GM12873 (cell line): Measurements from ENCODE around the gene GLI1.

ENCODE experiments used
- TF ChIP-seq, protein P1 (sequence below): IDR thresholded peaks from 2 replicates; pipeline ENCODE4 v1.5.1; 2012; ENCODE audit warnings: low read depth, mild to moderate bottlenecking, moderate library complexity, low read length, control low read depth; ENCODE audit not compliant: insufficient read depth; ENCODE audit errors: missing control alignments

GLI1 gene

DNA sequence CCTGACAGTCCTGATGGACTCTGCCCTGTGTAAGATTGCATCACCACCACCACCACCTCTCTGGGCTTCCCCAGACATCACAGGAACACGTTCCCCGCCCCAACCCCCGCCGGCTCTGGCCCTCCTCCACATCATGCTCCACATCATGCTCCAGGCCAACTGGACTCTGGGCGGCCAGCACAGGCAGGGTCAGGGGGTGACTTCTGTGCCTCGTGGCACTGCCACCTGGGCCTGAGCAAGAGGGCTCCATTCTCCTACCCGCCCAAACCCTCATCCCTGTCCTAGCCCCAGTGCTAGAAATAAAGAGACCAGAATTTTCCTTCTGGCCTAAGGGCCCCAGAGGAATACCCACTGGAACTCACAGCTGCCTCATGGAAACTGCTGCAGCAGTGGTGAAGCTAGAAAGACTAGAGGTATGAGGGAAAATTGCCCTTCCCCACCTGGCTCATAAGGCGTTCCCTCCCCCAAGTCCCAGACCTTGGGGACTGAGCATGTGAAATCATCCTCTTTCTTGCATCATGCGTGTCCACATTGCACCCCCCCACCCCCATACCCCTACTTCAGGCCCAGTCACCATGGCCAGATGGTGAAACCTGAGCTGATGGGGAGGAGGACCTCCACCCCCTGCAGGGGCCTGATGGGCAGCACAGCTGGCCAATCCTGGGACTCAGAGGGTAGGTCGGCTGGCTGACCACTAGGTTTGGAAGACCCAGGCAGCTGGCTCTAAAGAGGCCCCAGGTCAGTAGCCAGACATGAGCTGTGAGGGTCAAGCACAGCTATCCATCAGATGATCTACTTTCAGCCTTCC, 4.8 kb upstream of the GLI1 start, which contains the start of gene INHBE:
INHBE (plus strand) TSS at position 742 of the 808 bp plus-strand sequence. CDS start 230 bp downstream, outside the sequence.
- TF ChIP-seq, protein P1, sequence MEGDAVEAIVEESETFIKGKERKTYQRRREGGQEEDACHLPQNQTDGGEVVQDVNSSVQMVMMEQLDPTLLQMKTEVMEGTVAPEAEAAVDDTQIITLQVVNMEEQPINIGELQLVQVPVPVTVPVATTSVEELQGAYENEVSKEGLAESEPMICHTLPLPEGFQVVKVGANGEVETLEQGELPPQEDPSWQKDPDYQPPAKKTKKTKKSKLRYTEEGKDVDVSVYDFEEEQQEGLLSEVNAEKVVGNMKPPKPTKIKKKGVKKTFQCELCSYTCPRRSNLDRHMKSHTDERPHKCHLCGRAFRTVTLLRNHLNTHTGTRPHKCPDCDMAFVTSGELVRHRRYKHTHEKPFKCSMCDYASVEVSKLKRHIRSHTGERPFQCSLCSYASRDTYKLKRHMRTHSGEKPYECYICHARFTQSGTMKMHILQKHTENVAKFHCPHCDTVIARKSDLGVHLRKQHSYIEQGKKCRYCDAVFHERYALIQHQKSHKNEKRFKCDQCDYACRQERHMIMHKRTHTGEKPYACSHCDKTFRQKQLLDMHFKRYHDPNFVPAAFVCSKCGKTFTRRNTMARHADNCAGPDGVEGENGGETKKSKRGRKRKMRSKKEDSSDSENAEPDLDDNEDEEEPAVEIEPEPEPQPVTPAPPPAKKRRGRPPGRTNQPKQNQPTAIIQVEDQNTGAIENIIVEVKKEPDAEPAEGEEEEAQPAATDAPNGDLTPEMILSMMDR = no peak

DNA sequence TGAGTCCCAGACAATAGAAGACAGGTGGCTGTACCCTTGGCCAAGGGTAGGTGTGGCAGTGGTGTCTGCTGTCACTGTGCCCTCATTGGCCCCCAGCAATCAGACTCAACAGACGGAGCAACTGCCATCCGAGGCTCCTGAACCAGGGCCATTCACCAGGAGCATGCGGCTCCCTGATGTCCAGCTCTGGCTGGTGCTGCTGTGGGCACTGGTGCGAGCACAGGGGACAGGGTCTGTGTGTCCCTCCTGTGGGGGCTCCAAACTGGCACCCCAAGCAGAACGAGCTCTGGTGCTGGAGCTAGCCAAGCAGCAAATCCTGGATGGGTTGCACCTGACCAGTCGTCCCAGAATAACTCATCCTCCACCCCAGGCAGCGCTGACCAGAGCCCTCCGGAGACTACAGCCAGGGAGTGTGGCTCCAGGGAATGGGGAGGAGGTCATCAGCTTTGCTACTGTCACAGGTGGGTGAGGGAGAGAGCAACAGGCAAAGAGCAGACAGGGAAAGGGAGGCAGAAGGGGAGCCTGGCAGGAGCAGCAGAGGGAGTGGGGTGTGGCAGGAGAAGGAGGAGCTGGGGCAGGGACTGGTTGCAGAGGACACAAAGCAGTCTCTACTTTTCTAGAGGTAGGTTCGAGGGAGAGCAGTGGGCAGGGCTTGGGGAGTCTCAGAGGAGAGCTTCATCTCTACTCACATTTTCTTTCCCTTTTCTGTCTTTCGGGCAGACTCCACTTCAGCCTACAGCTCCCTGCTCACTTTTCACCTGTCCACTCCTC, 4.0 kb upstream of the GLI1 start:
- TF ChIP-seq, protein P1 = no peak

DNA sequence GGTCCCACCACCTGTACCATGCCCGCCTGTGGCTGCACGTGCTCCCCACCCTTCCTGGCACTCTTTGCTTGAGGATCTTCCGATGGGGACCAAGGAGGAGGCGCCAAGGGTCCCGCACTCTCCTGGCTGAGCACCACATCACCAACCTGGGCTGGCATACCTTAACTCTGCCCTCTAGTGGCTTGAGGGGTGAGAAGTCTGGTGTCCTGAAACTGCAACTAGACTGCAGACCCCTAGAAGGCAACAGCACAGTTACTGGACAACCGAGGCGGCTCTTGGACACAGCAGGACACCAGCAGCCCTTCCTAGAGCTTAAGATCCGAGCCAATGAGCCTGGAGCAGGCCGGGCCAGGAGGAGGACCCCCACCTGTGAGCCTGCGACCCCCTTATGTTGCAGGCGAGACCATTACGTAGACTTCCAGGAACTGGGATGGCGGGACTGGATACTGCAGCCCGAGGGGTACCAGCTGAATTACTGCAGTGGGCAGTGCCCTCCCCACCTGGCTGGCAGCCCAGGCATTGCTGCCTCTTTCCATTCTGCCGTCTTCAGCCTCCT, 3.4 kb upstream of the GLI1 start:
- TF ChIP-seq, protein P1 = peak; percentile 89

DNA sequence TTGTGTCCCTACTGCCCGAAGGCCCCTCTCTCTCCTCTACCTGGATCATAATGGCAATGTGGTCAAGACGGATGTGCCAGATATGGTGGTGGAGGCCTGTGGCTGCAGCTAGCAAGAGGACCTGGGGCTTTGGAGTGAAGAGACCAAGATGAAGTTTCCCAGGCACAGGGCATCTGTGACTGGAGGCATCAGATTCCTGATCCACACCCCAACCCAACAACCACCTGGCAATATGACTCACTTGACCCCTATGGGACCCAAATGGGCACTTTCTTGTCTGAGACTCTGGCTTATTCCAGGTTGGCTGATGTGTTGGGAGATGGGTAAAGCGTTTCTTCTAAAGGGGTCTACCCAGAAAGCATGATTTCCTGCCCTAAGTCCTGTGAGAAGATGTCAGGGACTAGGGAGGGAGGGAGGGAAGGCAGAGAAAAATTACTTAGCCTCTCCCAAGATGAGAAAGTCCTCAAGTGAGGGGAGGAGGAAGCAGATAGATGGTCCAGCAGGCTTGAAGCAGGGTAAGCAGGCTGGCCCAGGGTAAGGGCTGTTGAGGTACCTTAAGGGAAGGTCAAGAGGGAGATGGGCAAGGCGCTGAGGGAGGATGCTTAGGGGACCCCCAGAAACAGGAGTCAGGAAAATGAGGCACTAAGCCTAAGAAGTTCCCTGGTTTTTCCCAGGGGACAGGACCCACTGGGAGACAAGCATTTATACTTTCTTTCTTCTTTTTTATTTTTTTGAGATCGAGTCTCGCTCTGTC, 2.7 kb upstream of the GLI1 start:
- TF ChIP-seq, protein P1 = no peak

DNA sequence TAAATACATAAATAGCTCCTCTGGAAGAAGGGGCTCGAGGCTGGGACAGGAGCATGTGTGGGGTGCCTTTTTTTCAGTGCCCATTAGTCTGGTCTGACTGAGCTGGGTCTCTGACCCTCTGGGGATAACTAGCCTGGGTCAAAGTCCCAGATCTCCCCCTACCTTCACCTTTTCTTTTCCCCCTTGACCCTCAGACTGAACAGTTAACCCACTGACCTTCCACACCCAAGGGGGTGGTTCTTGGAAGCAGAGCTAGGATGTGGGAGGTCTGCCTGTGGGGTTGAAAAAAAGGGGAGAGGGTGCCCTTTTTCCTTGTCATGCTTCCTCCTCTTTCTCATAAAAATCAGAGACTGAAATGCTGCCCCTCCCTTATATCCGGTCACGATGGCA, 925 bp upstream of the GLI1 start:
- TF ChIP-seq, protein P1 = no peak

DNA sequence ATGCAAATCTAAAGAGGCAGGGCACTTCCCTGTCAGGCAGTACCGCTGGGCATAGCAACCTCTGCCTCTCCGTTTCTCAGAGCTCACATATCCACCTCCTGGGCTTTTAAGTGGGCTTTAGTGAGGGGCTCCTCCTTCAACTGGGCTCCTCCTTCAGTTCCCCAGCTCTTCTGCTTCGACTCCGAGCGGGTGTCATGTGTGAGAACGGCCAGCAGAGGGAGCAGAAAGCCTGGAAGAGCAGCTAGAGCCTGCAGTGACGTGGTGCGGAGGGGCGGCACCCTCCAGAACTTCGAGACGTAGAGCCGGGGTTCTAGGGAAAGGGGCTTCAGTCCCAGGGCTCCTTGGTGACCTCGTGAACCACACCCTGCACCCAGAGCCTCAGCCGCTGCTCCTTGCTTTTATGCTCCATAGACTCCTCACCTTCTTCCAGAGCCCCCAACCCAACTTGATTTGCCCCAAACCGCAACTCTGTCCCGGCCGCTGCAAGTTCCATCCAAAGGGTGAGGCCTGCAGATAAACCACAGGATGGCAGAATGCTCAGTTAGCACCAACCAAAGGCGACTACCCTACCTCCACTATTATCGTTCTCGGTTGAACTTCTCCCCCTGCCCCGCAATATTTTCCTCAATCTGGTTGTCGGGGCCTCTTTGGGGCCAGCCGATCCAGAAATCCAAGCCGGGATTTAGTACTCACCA, 383 bp upstream of the GLI1 start:
- TF ChIP-seq, protein P1 = peak; percentile 97
